IMR-90 (cell line): Measurements from ENCODE around the gene KCNQ1. TPM values are rescaled to one million over a fixed set of nuclear protein-coding genes. Genes with fewer than 3 reads are reported as not detected.

Source experiments
- ATAC-seq: fragments of 200-7000 bp; cut with Tn5 transposase; 2 replicates; pipeline ENCODE4 v1.9.1; 2020; ENCODE audit warnings: low read depth, mild to moderate bottlenecking, moderate library complexity
- BruUV-seq: library from RNA; stranded (reverse); fragments of 400-500 nt; replicated peaks from 2 replicates; lab custom pipeline; 2021; lab: Mats Ljungman, UMichigan
- CTCF ChIA-PET: fragments of 300-600 bp; formaldehyde crosslinking; extraction: SDS; loops from one replicate; lab custom pipeline; 2021; ENCODE audit warnings: antibody characterized with exemption; lab: Yijun Ruan, JAX
- POLR2A ChIA-PET: fragments of 300-600 bp; sonication (Branson Sonifier 250); formaldehyde crosslinking; loops from one replicate; lab custom pipeline; 2022; ENCODE audit warnings: antibody characterized with exemption; ENCODE audit not compliant: unreplicated experiment; lab: Charles Lee
- DNase-seq: peaks from one replicate; pipeline ENCODE4 v3.0.0; 2013
- H2AFZ ChIP-seq: replicated peaks from 2 replicates; pipeline ENCODE3; 2013; ENCODE audit warnings: low read length, mild to moderate bottlenecking; ENCODE audit not compliant: poor library complexity
- H2AK5ac ChIP-seq: 2 replicates; pipeline ENCODE4 v1.6.1; 2013; ENCODE audit warnings: low read depth, low read length, inconsistent platforms
- H2AK9ac ChIP-seq: replicated peaks from 2 replicates; pipeline ENCODE3; 2013; ENCODE audit warnings: mild to moderate bottlenecking, low read depth, low read length, moderate library complexity; ENCODE audit not compliant: poor library complexity
- H2BK120ac ChIP-seq: 2 replicates; pipeline ENCODE4 v1.6.1; 2013; ENCODE audit warnings: low read depth, low read length, inconsistent platforms
- H2BK15ac ChIP-seq: 3 replicates; pipeline ENCODE4 v1.6.1; 2013; ENCODE audit warnings: low read depth, low read length, inconsistent platforms
- H2BK20ac ChIP-seq: 2 replicates; pipeline ENCODE4 v1.6.1; 2013; ENCODE audit warnings: low read depth, mild to moderate bottlenecking, inconsistent platforms, low read length, moderate library complexity
- H2BK5ac ChIP-seq: 2 replicates; pipeline ENCODE4 v1.6.1; 2013; ENCODE audit warnings: mild to moderate bottlenecking, low read depth, low read length, inconsistent platforms; ENCODE audit not compliant: poor library complexity, severe bottlenecking
- H3K14ac ChIP-seq: replicated peaks from 2 replicates; pipeline ENCODE4 v1.6.1; 2013; ENCODE audit warnings: low read depth, low read length, inconsistent platforms
- H3K18ac ChIP-seq: 2 replicates; pipeline ENCODE4 v1.6.1; 2013; ENCODE audit warnings: low read depth, low read length, control low read depth
- H3K23ac ChIP-seq: 2 replicates; pipeline ENCODE4 v1.6.1; 2013; ENCODE audit warnings: low read depth, low read length, inconsistent platforms
- H3K27ac ChIP-seq: 2 replicates; pipeline ENCODE4 v1.5.1; 2013; ENCODE audit warnings: mild to moderate bottlenecking, control low read depth, low read length; ENCODE audit not compliant: insufficient read depth
- H3K27me3 ChIP-seq: 2 replicates; pipeline ENCODE4 v1.6.1; 2013; ENCODE audit warnings: low read length; ENCODE audit not compliant: control insufficient read depth, insufficient read depth
- H3K36me3 ChIP-seq: 2 replicates; pipeline ENCODE4 v1.6.1; 2013; ENCODE audit warnings: low read length, mixed read lengths; ENCODE audit not compliant: control insufficient read depth, insufficient read depth
- H3K4ac ChIP-seq: 2 replicates; pipeline ENCODE4 v1.6.1; 2013; ENCODE audit warnings: low read depth, low read length, inconsistent platforms
- H3K4me1 ChIP-seq: 2 replicates; pipeline ENCODE4 v1.6.1; 2013; ENCODE audit warnings: low read length, mixed read lengths; ENCODE audit not compliant: control insufficient read depth, insufficient read depth
- H3K4me2 ChIP-seq: 2 replicates; pipeline ENCODE4 v1.6.1; 2013; ENCODE audit warnings: low read depth, mild to moderate bottlenecking, control low read depth, low read length, moderate library complexity
- H3K4me3 ChIP-seq: 2 replicates; pipeline ENCODE4 v1.5.1; 2013; ENCODE audit warnings: low read depth, mild to moderate bottlenecking, control low read depth, low read length, moderate library complexity; ENCODE audit not compliant: insufficient read depth
- H3K56ac ChIP-seq: 2 replicates; pipeline ENCODE4 v1.6.1; 2013; ENCODE audit warnings: low read length, inconsistent platforms; ENCODE audit not compliant: insufficient read depth; ENCODE audit errors: extremely low read depth
- H3K79me1 ChIP-seq, 2 experiments: 2 replicates each; pipeline ENCODE4 v1.6.1; 2013; ENCODE audit warnings: low read length in 2 of 2, inconsistent platforms in 1 of 2, low read depth in 1 of 2
- H3K9ac ChIP-seq: 2 replicates; pipeline ENCODE4 v1.6.1; 2013; ENCODE audit warnings: low read depth, low read length, control low read depth
- H3K9me1 ChIP-seq: 2 replicates; pipeline ENCODE4 v1.6.1; 2013; ENCODE audit warnings: low read length, inconsistent platforms; ENCODE audit not compliant: insufficient read depth
- H3K9me3 ChIP-seq: 2 replicates; pipeline ENCODE4 v1.6.1; 2013; ENCODE audit warnings: low read length; ENCODE audit not compliant: control insufficient read depth, insufficient read depth
- H4K20me1 ChIP-seq: 2 replicates; pipeline ENCODE4 v1.6.1; 2013; ENCODE audit warnings: low read length, inconsistent platforms; ENCODE audit not compliant: insufficient read depth
- H4K5ac ChIP-seq: 2 replicates; pipeline ENCODE4 v1.6.1; 2013; ENCODE audit warnings: mild to moderate bottlenecking, low read depth, low read length, control low read depth
- H4K8ac ChIP-seq, 2 experiments: 2 replicates each; pipeline ENCODE4 v1.6.1; 2013; ENCODE audit warnings: low read depth in 2 of 2, low read length in 2 of 2, control low read depth in 1 of 2, inconsistent platforms in 1 of 2
- H4K91ac ChIP-seq: 2 replicates; pipeline ENCODE4 v1.6.1; 2013; ENCODE audit warnings: low read depth, low read length, inconsistent platforms; ENCODE audit not compliant: insufficient read depth
- BHLHE40 ChIP-seq: fragments of 150-350 bp; IDR thresholded peaks from 2 replicates; pipeline ENCODE4 v1.6.1; 2016; ENCODE audit warnings: mild to moderate bottlenecking, low read depth, low read length
- FOS ChIP-seq: fragments of 150-350 bp; IDR thresholded peaks from 2 replicates; pipeline ENCODE4 v1.6.1; 2016; ENCODE audit warnings: low read depth, low read length
- MXI1 ChIP-seq: IDR thresholded peaks from 2 replicates; pipeline ENCODE4 v1.6.1; 2012; ENCODE audit warnings: low read depth, mild to moderate bottlenecking, low read length, moderate library complexity, borderline replicate concordance
- RAD21 ChIP-seq: IDR thresholded peaks from 2 replicates; pipeline ENCODE4 v1.6.1; 2012; ENCODE audit warnings: low read length, improper control_type of control experiment
- WGBS, 2 experiments: methylation state at CpG; one replicate each; pipeline versions ENCODE4 v1.1.5 to v1.1.7; 2013; ENCODE audit warnings: missing lambda C conversion rate in 2 of 2; ENCODE audit not compliant: insufficient read length in 1 of 2; ENCODE audit errors: extremely low coverage in 2 of 2; 5-methylcytosine and 5-hydroxymethylcytosine counted together
- dilution Hi-C: fragments of 300-500 bp; cut with HindIII; formaldehyde crosslinking; loops from one replicate; pipeline ENCODE4 v1.14.3; 2018; ENCODE audit warnings: low sequenced_read_pairs; ENCODE audit not compliant: unreplicated experiment
- in situ Hi-C: fragments of 300-500 bp; cut with MboI; formaldehyde crosslinking; loops from 3 replicates; pipeline ENCODE4 v1.14.3; 2019; ENCODE audit warnings: low sequenced_read_pairs, inconsistent platforms, mixed read lengths
- intact Hi-C: fragments of 100-400 bp; cut with micrococcal nuclease; formaldehyde crosslinking; loops from 2 replicates; pipeline ENCODE4 v1.10.0; 2022
- polyA plus RNA-seq, 3 experiments: library from polyadenylated mRNA; depleted of rRNA; stranded (reverse); fragments of >200 nt; gene quantifications; 2 replicates each; pipeline ENCODE4 v1.2.3, GENCODE V29; 2012; ENCODE audit warnings: low replicate concordance in 1 of 3
- total RNA-seq: library from RNA; depleted of rRNA; stranded (reverse); fragments of >200 nt; gene quantifications from 2 replicates; pipeline ENCODE4 v1.2.3, GENCODE V29; 2012

KCNQ1 gene
- total and polyA plus RNA-seq, 2 of the 4 experiments (the other 2 are of a cell fraction), result 0.07 TPM; not detected in 1

GRCh38 chr11:2574553-2575535 lies 130.0 kb downstream of the KCNQ1 start:
- TF ChIP-seq FOS, result no peak
- no peak for TF ChIP-seq MXI1
- TF ChIP-seq RAD21, result no peak
- TF ChIP-seq BHLHE40, result no peak
- Histone ChIP-seq H3K4me2 (no peak overlapping the region), H2AK5ac (no peak overlapping the region), H3K27ac (no peak overlapping the region), H2BK120ac (no peak overlapping the region), H4K5ac (no peak overlapping the region), H4K8ac (no peak overlapping the region), H2AFZ (no peak overlapping the region), H2BK15ac (no peak overlapping the region), H3K4ac (no peak overlapping the region), H3K14ac (no peak overlapping the region), H2BK5ac (no peak overlapping the region), H3K9me3 (no peaks in the 10 kb centered on the region; the same call in 1 of the 2 replicates), H2BK20ac (no peak overlapping the region), H3K9ac (no peak overlapping the region), H3K56ac (no peak overlapping the region), H3K36me3 (no peaks in the 10 kb centered on the region), H3K4me1 (no peaks in the 10 kb centered on the region), H3K18ac (no peak overlapping the region), H2AK9ac (no peak overlapping the region), H4K91ac (no peak overlapping the region), H3K4me3 (no peak overlapping the region), H3K79me1 (no peaks in the 10 kb centered on the region), H3K23ac (no peak overlapping the region), H3K9me1 (no peaks in the 10 kb centered on the region), H4K20me1 (no peaks in the 10 kb centered on the region), H3K27me3 (peaks cover 14% of the 10 kb centered on the region; the same call in 1 of the 2 replicates)
- no peak for DNase-seq
- intact Hi-C loops, result no loop called here
- BruUV-seq, result no TSS peak
- WGBS, 2 experiments, result 83% methylated on average over 22 of the region's 45 CpGs; no CpG with 5 or more reads in 1 of the 2 experiments
- POLR2A ChIA-PET, result no interaction called here
- dilution Hi-C loops, result no loop called here
- no peak for ATAC-seq
- in situ Hi-C loops, result no loop called here
- CTCF ChIA-PET, result no interaction called here
